SK-N-SH treated with all-trans-retinoic acid at 6 μM for 48 hours (cell line): ENCODE results near the gene CD2.

Experiments used
- ARNTL ChIP-seq: fragments of 450-650 bp; formaldehyde crosslinking; IDR thresholded peaks from 2 replicates; pipeline ENCODE4 v1.5.0; 2020; ENCODE audit warnings: low read depth, mild to moderate bottlenecking, moderate library complexity, borderline replicate concordance
- BACH2 ChIP-seq: fragments of 250-450 bp; sonication (Bioruptor Pico); IDR thresholded peaks from 2 replicates; pipeline ENCODE4 v1.9.0; 2021; ENCODE audit warnings: mild to moderate bottlenecking, borderline replicate concordance
- ESRRG ChIP-seq: fragments of 250-450 bp; sonication (Bioruptor Pico); IDR thresholded peaks from 2 replicates; pipeline ENCODE4 v1.6.1; 2021; ENCODE audit warnings: mild to moderate bottlenecking
- GLIS3 ChIP-seq: fragments of 250-450 bp; sonication (Bioruptor Pico); IDR thresholded peaks from 2 replicates; pipeline ENCODE4 v1.5.0; 2020; ENCODE audit warnings: mild to moderate bottlenecking, moderate library complexity
- OSR1 ChIP-seq: fragments of 250-450 bp; sonication (Bioruptor Pico); IDR thresholded peaks from 2 replicates; pipeline ENCODE4 v1.8.0; 2022; ENCODE audit warnings: moderate library complexity, mild to moderate bottlenecking, inconsistent platforms
- PPARA ChIP-seq: fragments of 250-450 bp; sonication (Bioruptor Pico); IDR thresholded peaks from 2 replicates; pipeline ENCODE4 v1.5.0; 2020; ENCODE audit warnings: mild to moderate bottlenecking, borderline replicate concordance
- SNAI2 ChIP-seq: fragments of 250-450 bp; sonication (Bioruptor Pico); IDR thresholded peaks from 2 replicates; pipeline ENCODE4 v1.5.0; 2020; ENCODE audit warnings: mild to moderate bottlenecking, moderate library complexity
- TF ChIP-seq, protein P1 (sequence below): fragments of 250-450 bp; sonication (Bioruptor Pico); IDR thresholded peaks from 2 replicates; pipeline ENCODE4 v1.8.0; 2020; ENCODE audit warnings: mild to moderate bottlenecking, moderate library complexity, borderline replicate concordance

DNA sequence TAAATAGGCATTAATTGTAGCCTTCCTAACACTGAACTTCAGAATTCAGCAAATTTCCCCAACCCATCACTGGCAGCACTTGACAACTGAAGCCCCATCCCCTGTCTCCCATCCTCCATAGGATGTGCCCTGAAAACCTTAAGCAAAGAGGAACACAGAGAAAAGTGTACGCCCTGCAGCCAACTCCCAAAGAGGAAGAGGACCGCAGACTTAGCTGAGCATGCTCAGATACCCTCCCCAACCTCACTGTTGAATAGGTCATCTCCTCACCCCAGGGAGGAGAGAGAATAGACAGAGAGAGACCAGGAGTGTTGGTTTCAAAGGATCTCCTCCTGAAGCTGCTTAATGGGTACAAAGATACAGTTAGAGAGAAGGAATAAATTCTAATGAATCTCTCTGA lies 50.5 kb downstream of the CD2 start:
- TF ChIP-seq ESRRG (CRISPR knock-in tag) = no peak
- no peak for TF ChIP-seq SNAI2 (CRISPR knock-in tag)
- no peak for TF ChIP-seq BACH2 (CRISPR knock-in tag)
- TF ChIP-seq GLIS3 (CRISPR knock-in tag) = no peak
- TF ChIP-seq OSR1 (CRISPR knock-in tag) = no peak
- TF ChIP-seq ARNTL (CRISPR knock-in tag) = no peak
- no peak for TF ChIP-seq PPARA (CRISPR knock-in tag)
- TF ChIP-seq, protein P1, sequence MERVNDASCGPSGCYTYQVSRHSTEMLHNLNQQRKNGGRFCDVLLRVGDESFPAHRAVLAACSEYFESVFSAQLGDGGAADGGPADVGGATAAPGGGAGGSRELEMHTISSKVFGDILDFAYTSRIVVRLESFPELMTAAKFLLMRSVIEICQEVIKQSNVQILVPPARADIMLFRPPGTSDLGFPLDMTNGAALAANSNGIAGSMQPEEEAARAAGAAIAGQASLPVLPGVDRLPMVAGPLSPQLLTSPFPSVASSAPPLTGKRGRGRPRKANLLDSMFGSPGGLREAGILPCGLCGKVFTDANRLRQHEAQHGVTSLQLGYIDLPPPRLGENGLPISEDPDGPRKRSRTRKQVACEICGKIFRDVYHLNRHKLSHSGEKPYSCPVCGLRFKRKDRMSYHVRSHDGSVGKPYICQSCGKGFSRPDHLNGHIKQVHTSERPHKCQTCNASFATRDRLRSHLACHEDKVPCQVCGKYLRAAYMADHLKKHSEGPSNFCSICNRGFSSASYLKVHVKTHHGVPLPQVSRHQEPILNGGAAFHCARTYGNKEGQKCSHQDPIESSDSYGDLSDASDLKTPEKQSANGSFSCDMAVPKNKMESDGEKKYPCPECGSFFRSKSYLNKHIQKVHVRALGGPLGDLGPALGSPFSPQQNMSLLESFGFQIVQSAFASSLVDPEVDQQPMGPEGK (CRISPR knock-in tag) = no peak
